Stomach (tissue), 9 donors: ENCODE measurements around the gene ASXL3. TPM values are rescaled to one million over a fixed set of nuclear protein-coding genes. Genes with fewer than 3 reads are reported as not detected.

Source experiments
- DNase-seq, 2 donors: peaks; one replicate each; pipeline versions ENCODE4 v3.0.0 to v3.0.0-alpha.2; 2013 to 2019
- H3K27ac ChIP-seq, 5 donors: fragments of 200-600 bp in 4 of 5; sonication (generic) in 4 of 5; one replicate each; pipeline ENCODE4 v1.5.1; 2013 to 2019; ENCODE audit warnings: mild to moderate bottlenecking in 1 of 5, moderate library complexity in 1 of 5
- H3K27me3 ChIP-seq, 3 donors: fragments of 200-600 bp; sonication (generic); one replicate each; pipeline ENCODE4 v1.5.1; 2017 to 2019; ENCODE audit warnings: mixed run types in 1 of 3
- H3K36me3 ChIP-seq, 4 donors: fragments of 200-600 bp; sonication (generic); 1 replicate in 3 of 4; 2 replicates in 1 of 4; pipeline ENCODE4 v1.5.1; 2016 to 2019
- H3K4me1 ChIP-seq, 4 donors: fragments of 200-600 bp; sonication (generic); one replicate each; pipeline ENCODE4 v1.5.1; 2016 to 2019
- H3K4me3 ChIP-seq, 4 donors: fragments of 200-600 bp; sonication (generic) in 3 of 4; one replicate each; pipeline ENCODE4 v1.5.1; 2016 to 2019; ENCODE audit warnings: mild to moderate bottlenecking in 1 of 4
- H3K9me3 ChIP-seq, 4 donors: fragments of 200-600 bp; sonication (generic); one replicate each; pipeline ENCODE4 v1.5.1; 2016 to 2019
- EP300 ChIP-seq: sonication (generic); formaldehyde crosslinking; IDR thresholded peaks from one replicate; pipeline ENCODE4 v1.6.1; 2017; ENCODE audit warnings: antibody characterized with exemption
- POLR2A ChIP-seq, 4 donors: fragments of 450-650 bp; IDR thresholded peaks; one replicate each; pipeline ENCODE4 v1.6.1; 2016; ENCODE audit warnings: antibody characterized with exemption in 4 of 4, control low read depth in 2 of 4, mild to moderate bottlenecking in 1 of 4, moderate library complexity in 1 of 4
- POLR2AphosphoS5 ChIP-seq, 3 donors: sonication (generic); formaldehyde crosslinking; IDR thresholded peaks; one replicate each; pipeline ENCODE4 v1.6.1; 2016; ENCODE audit warnings: antibody characterized with exemption in 3 of 3
- WGBS, 5 donors: extraction: QIAGEN DNeasy Blood & Tissue Kit in 3 of 5; methylation state at CpG; one replicate each; pipeline versions ENCODE4 v1.1.5 to v1.1.7; 2013 to 2018; 5-methylcytosine and 5-hydroxymethylcytosine counted together
- intact Hi-C: fragments of 100-400 bp; cut with DNase I; formaldehyde crosslinking; loops from one replicate; pipeline ENCODE4 v1.15.1; 2023; ENCODE audit warnings: low total_unique reads
- polyA plus RNA-seq, 3 donors: library from polyadenylated mRNA; stranded (reverse); fragments of 200-250 nt; gene quantifications; one replicate each; pipeline ENCODE4 v1.2.3, GENCODE V29; 2013
- total RNA-seq, 5 donors: library from RNA; depleted of rRNA; stranded (reverse); fragments of >200 nt; gene quantifications; one replicate each; pipeline versions ENCODE4 v1.1.0 to v1.2.3, GENCODE V29; 2014 to 2016
- TF ChIP-seq, protein P1 (sequence below), 7 experiments: fragments of 450-650 bp in 4 of 7; fragments of 200-600 bp in 3 of 7; sonication (generic) in 3 of 7; IDR thresholded peaks; one replicate each; pipeline ENCODE4 v1.5.1; 2016 to 2019; ENCODE audit warnings: antibody characterized with exemption in 7 of 7, control low read depth in 2 of 7, mild to moderate bottlenecking in 1 of 7
- donor health status: healthy with polysubstance abuse.
- donor health status: Bipolar disorder and iron deficiency.
- donor health status: healthy.

ASXL3 gene
- total and polyA plus RNA-seq, 8 donors: 0.28 to 8.0 (median 1.2) TPM; not detected in 1

- intact Hi-C loops: no loop called here
- Histone ChIP-seq H3K36me3 (peaks cover 0 to 3% (median 0%) of the 10 kb centered on the region in 4 donors), H3K27me3 (no peaks in the 10 kb centered on the region), H3K4me3 (no peak overlapping the region), H3K9me3 (no peaks in the 10 kb centered on the region), H3K4me1 (no peaks in the 10 kb centered on the region), H3K27ac (no peak overlapping the region)
- TF ChIP-seq POLR2AphosphoS5 (IDR thresholded peaks at IDR 0.05) (no peak), POLR2A (IDR thresholded peaks at IDR 0.05) (no peak), EP300 (no peak)
- TF ChIP-seq, protein P1, sequence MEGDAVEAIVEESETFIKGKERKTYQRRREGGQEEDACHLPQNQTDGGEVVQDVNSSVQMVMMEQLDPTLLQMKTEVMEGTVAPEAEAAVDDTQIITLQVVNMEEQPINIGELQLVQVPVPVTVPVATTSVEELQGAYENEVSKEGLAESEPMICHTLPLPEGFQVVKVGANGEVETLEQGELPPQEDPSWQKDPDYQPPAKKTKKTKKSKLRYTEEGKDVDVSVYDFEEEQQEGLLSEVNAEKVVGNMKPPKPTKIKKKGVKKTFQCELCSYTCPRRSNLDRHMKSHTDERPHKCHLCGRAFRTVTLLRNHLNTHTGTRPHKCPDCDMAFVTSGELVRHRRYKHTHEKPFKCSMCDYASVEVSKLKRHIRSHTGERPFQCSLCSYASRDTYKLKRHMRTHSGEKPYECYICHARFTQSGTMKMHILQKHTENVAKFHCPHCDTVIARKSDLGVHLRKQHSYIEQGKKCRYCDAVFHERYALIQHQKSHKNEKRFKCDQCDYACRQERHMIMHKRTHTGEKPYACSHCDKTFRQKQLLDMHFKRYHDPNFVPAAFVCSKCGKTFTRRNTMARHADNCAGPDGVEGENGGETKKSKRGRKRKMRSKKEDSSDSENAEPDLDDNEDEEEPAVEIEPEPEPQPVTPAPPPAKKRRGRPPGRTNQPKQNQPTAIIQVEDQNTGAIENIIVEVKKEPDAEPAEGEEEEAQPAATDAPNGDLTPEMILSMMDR (IDR thresholded peaks at IDR 0.05): no peak
- WGBS, 5 donors: 90 to 94% (median 92%) methylated on average over 4 of the region's 4 CpGs
- no peak for DNase-seq
Measured at GRCh38 chr18:33729556-33729955, 151.5 kb downstream of the ASXL3 start.

DNA sequence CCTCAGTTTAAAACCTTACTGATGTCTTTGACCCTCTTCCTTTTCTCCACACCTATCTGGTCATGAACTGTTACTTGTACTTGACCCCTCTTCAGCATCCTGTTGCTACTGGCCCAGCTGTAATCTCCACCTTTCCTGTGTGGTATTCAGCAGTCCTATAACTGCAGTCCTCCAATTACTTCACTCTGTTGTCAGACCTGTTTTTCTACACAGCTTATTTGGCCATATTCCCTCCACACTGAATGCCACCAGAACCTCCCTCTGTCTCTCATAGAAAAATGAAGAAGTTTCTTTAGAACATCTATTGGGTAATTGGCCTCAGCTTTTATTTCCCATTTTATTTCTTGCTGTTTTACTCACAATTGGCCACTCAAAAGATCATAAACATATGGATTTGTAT is 155.4 kb downstream of the ASXL3 start:
- intact Hi-C loops: no loop called here
- Histone ChIP-seq H3K4me1 (no peaks in the 10 kb centered on the region), H3K36me3 (peaks cover 0 to 3% (median 1%) of the 10 kb centered on the region in 4 donors), H3K27ac (no peak overlapping the region), H3K4me3 (no peak overlapping the region), H3K27me3 (no peaks in the 10 kb centered on the region), H3K9me3 (no peaks in the 10 kb centered on the region)
- TF ChIP-seq POLR2AphosphoS5 (IDR thresholded peaks at IDR 0.05) (no peak), POLR2A (IDR thresholded peaks at IDR 0.05) (no peak), EP300 (no peak)
- TF ChIP-seq, protein P1 (IDR thresholded peaks at IDR 0.05): no peak
- DNase-seq: no peak

DNA sequence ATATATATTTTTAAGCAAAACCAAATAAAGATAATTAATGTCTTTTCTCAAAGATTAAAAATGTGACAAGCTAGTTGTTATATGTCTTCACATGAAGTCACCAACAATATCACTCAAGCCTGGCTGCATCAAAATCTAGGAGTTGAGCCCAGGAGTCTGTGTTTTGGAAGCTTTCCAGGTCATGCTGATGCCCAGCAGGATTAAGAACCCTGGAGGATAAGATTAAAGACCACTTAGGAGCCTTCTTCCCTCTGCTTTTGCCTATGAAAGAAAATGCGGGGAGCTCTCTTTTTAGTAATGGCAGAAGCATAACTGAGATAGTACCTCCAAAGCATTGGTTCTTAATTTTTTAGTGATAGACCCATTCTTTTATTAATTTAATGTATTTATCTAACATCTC is 157.4 kb downstream of the ASXL3 start:
- H3K27ac ChIP-seq: no peak overlapping the region
- WGBS, 5 donors: 84 to 100% (median 89%) methylated on average over 1 of the region's 1 CpG
- H3K27me3 ChIP-seq: no peaks in the 10 kb centered on the region
- H3K4me1 ChIP-seq: no peaks in the 10 kb centered on the region
- H3K4me3 ChIP-seq: no peak overlapping the region
- TF ChIP-seq POLR2A (IDR thresholded peaks at IDR 0.05) (no peak), EP300 (no peak), POLR2AphosphoS5 (IDR thresholded peaks at IDR 0.05) (no peak)
- intact Hi-C loops: no loop called here
- peaks cover 0 to 23% (median 13%) of the 10 kb centered on the region in 4 donors for H3K36me3 ChIP-seq
- H3K9me3 ChIP-seq: no peaks in the 10 kb centered on the region
- DNase-seq: no peak

GRCh38 chr18:33741760-33742159 is 163.7 kb downstream of the ASXL3 start:
- intact Hi-C loops: no loop called here

More at GRCh38 chr18:33741760-33742159, 163.7 kb downstream of the ASXL3 start:
- Histone ChIP-seq H3K9me3 (no peaks in the 10 kb centered on the region), H3K27me3 (no peaks in the 10 kb centered on the region), H3K27ac (no peak overlapping the region), H3K4me3 (no peak overlapping the region), H3K4me1 (no peaks in the 10 kb centered on the region), H3K36me3 (peaks cover 5 to 49% (median 30%) of the 10 kb centered on the region in 4 donors)
- TF ChIP-seq, protein P1 (IDR thresholded peaks at IDR 0.05): no peak
- TF ChIP-seq EP300: no peak
- TF ChIP-seq POLR2A (IDR thresholded peaks at IDR 0.05): no peak
- no peak for TF ChIP-seq POLR2AphosphoS5 (IDR thresholded peaks at IDR 0.05)
- WGBS, 5 donors: 73 to 88% (median 80%) methylated on average over 2 of the region's 2 CpGs
- no peak for DNase-seq
